Measurements from ENCODE around the gene KIF26A. TPM values are rescaled to one million over a fixed set of nuclear protein-coding genes. Genes with fewer than 3 reads are reported as not detected.

The KIF26A gene
- polyA plus RNA-seq, 1 experiment, result 0.10 TPM

DNA sequence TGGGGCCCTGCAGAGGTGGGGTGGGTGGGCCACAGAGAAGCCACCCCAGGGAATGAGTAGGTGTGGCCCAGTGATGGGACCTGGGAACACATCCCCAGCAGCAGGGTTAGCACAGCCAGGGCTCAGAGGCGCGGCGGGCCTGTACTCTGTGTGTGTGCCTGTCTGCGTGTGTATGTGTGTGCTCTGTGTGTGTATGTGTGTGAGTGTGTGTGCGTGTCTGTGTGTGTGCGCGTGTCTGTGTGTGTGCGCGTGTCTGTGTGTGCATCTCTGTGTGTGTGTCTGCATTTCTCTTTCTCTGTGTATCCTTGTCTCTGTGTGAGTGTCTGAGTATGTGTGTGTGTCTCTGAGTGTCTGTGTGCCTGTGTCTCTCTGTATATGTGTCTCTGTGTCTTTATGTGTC, 26.1 kb downstream of the KIF26A start:
- Histone ChIP-seq H3K27me3 (ENCODE audit: control insufficient read depth, insufficient read depth, low read length) (no peaks in the 10 kb centered on the region), H3K4me3 (ENCODE audit: low read depth, low read length) (no peak overlapping the region), H3K36me3 (ENCODE audit: control insufficient read depth, insufficient read depth, low read length) (no peaks in the 10 kb centered on the region)
- CTCF ChIA-PET, result no interaction called here
- POLR2A ChIA-PET, result no interaction called here
- no peak for TF ChIP-seq CTCF (IDR thresholded peaks at IDR 0.05; ENCODE audit: insufficient read depth, low read depth, low read length)
- DNase-seq (ENCODE audit: low read depth), result no peak

- no peak for TF ChIP-seq CTCF (IDR thresholded peaks at IDR 0.05; ENCODE audit: insufficient read depth, low read depth, low read length)
- POLR2A ChIA-PET, result no interaction called here
Measured at GRCh38 chr14:104166698-104167097, 28.3 kb downstream of the KIF26A start.

DNA sequence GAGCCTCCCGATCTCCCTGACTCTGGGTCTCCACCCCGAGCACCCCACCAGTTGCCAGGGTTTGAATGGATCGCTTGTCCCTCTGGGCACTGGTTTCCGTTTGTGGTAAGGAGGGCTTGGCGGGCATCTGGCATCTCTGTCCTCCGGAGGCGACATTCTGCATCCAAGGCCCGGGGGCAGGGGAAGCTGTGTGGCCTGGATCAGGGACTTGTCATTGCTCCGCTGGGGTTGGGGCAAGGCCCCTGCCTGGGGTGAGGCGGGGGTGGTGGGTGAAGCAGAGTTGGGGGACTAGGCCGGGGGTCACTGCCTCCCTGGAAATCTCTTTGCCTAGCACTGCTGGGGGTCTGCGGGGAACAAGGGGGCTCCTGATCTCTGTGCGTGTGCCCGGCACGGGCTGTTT, 30.2 kb downstream of the KIF26A start:
- ChIA-PET POLR2A (no interaction called here), CTCF (interaction anchor here (1.5 kb wide), 1 partner anchor 17 kb away, joined by 3 read pairs; no protein-coding TSS in a partner anchor)
- TF ChIP-seq CTCF (IDR thresholded peaks at IDR 0.05; ENCODE audit: insufficient read depth, low read depth, low read length), result no peak
- no peak for DNase-seq (ENCODE audit: low read depth)
- no peaks in the 10 kb centered on the region for H3K27me3 ChIP-seq (ENCODE audit: control insufficient read depth, insufficient read depth, low read length)
- H3K4me3 ChIP-seq (ENCODE audit: low read depth, low read length), result no peak overlapping the region
- H3K36me3 ChIP-seq (ENCODE audit: control insufficient read depth, insufficient read depth, low read length), result no peaks in the 10 kb centered on the region

More at GRCh38 chr14:104166698-104167097, 28.3 kb downstream of the KIF26A start:
- CTCF ChIA-PET, result no interaction called here
- no peak overlapping the region for H3K4me3 ChIP-seq (ENCODE audit: low read depth, low read length)
- no peaks in the 10 kb centered on the region for H3K36me3 ChIP-seq (ENCODE audit: control insufficient read depth, insufficient read depth, low read length)
- DNase-seq (ENCODE audit: low read depth), result no peak
- no peaks in the 10 kb centered on the region for H3K27me3 ChIP-seq (ENCODE audit: control insufficient read depth, insufficient read depth, low read length)

DNA sequence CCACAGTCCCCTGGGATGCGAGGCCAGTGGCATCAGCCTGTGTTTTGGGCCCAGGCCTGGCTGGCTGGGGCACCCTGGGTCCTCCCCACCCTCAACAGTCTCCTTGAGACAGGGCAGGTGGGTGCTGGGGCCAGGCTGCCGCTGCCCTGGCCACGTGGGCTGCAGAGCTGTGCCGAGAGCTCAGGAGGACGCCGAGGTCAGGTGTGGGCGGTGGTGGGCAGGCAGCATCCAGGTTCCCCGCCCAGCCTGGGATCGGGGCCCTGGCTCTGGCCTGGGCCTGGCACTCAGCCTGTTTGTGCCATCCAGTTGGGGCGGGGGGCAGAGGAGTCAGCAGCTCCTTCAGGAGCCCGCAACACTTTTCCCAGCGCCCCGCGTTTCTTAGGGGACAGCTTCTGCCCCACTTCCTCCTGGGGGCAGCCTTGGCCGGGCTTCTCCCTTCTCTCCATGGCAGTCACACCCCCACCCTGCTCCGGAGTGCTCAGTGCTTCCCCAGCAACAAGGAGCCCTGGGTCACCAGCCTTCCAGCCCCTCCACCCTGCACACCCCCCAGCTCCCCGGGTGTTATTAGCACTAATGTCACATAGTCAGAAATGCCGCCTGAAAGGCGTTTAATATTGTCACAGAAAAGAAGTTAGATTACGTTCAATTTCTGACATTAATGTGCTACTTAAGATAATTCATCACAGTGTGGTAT, 30.8 kb downstream of the KIF26A start:
- DNase-seq (ENCODE audit: low read depth), result no peak
- Histone ChIP-seq H3K36me3 (ENCODE audit: control insufficient read depth, insufficient read depth, low read length) (no peaks in the 10 kb centered on the region), H3K4me3 (ENCODE audit: low read depth, low read length) (no peak overlapping the region), H3K27me3 (ENCODE audit: control insufficient read depth, insufficient read depth, low read length) (no peaks in the 10 kb centered on the region)
- POLR2A ChIA-PET, result no interaction called here
- CTCF ChIA-PET, result interaction anchor here (1.5 kb wide), 1 partner anchor 18 kb away, joined by 3 read pairs; no protein-coding TSS in a partner anchor
- TF ChIP-seq CTCF (IDR thresholded peaks at IDR 0.05; ENCODE audit: insufficient read depth, low read depth, low read length), result no peak

- Histone ChIP-seq H3K27me3 (ENCODE audit: control insufficient read depth, insufficient read depth, low read length) (no peaks in the 10 kb centered on the region), H3K36me3 (ENCODE audit: control insufficient read depth, insufficient read depth, low read length) (no peaks in the 10 kb centered on the region), H3K4me3 (ENCODE audit: low read depth, low read length) (no peak overlapping the region)
- TF ChIP-seq CTCF (IDR thresholded peaks at IDR 0.05; ENCODE audit: insufficient read depth, low read depth, low read length), result no peak
- no peak for DNase-seq (ENCODE audit: low read depth)
- CTCF ChIA-PET, result no interaction called here
- POLR2A ChIA-PET, result no interaction called here
Measured at GRCh38 chr14:104169699-104170479, 31.5 kb downstream of the KIF26A start.
